Islet precursor cell (in vitro differentiated cells): ENCODE measurements around the gene FKTN.

Source experiments
- DNase-seq: peaks from one replicate; pipeline ENCODE4 v3.0.0-alpha.2; 2018

Gene FKTN

GRCh38 chr9:105633411-105633810, 75.5 kb downstream of the FKTN start:
- no peak for DNase-seq

DNA sequence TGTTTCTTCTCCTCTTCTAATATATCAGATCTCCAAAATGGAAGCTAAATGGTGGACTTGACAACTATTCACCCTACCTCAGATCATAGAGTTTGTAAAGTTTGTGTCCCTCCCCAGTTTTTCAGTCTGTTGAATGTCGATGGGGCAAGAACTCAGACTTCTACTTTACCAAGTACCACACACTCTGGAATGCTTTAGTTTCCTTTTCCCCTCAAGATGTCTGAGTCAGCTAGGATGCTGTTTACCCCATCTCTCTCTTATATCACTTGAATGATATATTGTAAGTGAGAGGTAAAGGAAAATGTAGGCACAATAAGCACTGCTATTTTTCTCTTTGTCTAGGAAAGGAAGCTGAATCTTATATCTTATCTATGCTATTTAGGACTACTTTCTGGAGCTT, 78.4 kb downstream of the FKTN start:
- no peak for DNase-seq

DNA sequence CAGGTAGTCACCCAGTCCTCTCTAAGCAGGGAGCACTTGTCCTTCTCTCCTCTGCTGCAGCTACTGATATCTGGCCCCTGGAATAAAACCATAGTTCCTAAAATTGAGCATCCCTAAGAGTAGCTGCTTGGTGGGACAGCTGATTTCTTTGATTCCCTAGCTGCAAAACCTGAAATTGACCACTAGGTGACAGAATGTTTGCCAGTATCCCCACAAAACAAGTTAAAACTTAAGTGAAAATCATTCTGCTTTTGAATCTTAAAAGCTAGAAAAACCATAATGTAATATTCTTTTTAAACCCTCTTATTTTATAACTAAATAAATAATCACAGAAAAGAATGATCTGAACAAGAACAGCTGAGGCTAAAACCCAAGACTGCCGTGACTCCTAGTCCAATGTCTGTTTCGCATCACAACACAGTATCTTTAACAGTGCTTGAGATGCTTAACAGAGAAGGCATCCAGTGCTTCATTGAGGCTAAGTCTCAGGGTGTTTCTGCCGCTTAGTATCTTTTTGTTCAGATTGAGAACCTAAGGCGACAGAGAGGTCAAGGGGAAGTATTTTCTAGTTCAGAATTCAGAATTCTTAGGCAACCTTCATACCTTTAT, 80.0 kb downstream of the FKTN start:
- DNase-seq: no peak

DNA sequence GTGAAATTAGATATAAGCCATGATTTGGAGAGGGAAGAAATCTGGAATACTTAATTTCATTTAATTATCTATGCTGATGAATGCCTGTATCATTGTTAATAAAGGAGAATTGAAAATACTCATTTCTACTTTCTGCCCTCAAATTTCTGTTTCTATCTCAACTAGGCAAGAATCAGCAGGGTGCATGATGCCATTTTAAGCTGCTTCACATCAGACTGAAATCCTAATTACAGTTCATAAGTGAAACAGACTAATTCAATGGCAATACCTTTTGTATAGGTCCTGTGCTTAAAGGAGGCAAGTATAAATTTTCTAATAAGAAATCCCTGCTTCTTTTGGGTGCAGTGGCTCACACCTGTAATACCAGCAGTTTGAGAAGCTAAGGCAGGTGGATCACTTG, 82.0 kb downstream of the FKTN start:
- no peak for DNase-seq

GRCh38 chr9:105643795-105644194, 85.9 kb downstream of the FKTN start:
- no peak for DNase-seq

- DNase-seq: no peak
Measured at GRCh38 chr9:105646879-105647594, 89.1 kb downstream of the FKTN start.

DNA sequence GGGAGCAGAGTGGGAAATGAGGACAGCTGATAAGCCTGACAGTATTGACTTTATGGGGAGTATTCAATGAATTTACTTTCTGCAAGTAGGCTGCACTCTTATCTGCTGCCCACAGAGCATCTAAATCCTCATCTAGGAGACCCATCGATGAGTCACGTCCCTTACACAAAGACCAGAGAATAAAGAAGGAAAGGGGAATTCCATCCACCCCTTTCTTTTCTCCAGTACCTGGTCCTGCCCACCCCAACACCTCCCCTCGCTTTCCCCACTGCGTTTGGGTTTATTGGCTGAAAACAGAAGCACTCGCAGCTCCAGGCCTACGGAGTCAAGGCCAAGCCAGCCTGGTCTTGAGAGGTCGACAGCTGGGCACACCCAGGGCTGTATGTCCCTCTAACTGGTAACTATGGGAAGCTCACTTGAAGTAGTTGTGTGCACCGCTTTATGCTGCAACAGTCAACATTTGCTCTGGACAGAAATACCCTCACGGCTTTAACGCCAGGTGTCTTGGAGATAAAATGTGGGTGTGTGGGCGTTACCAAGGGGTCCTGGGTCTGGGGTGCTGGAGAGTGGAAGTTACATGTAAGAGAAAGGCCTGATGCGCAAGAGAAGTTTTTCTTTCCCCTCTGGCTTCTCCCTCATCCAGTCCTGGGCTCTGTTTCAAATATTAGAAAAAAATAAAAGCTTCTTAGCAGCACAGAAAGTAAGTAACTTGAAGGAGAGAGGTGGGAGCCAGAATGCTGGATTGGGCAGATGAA, 89.8 kb downstream of the FKTN start:
- DNase-seq: peak; percentile 69

- no peak for DNase-seq
Measured at GRCh38 chr9:105651806-105652205, 93.9 kb downstream of the FKTN start.

DNA sequence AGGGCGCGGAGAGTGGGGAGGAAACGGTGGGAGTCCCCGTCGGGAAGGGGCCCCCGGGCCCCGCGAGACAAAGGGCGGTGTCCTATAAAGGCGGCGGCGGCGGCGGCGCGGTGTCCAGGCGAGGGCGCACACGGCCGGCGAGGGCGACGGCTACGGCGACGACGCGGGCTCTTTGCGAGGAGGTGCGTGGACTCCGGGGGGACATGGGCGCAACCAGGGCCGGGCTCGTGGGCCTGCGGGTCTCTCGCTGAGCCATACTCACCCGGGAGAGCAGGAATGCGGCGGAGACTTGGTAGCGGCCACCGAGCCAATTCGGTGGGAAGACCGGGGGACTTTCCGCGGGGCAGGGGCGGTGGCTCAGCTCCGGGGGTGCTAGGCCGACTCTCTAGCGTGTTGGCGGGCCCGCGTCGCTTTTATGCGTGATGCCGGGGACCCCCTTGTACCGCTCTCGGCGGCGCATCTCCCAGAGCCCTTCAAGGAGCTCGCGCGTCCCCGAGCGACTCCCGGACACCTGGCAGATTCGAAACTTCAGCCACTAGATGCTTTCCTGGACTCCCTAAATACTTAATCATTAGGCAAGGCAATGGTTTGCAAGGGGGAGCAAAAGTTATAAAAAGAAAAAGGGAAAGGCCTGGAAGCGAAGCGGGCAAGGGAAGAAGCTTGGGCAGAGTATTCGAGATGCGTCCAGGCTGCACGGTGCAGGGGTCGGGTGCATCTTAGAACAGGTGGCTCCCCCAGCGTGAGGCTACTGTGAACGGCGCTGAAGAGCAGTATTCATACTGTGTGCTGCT, 98.4 kb downstream of the FKTN start:
- peak; percentile 61 for DNase-seq

GRCh38 chr9:105658351-105658750, 100.4 kb downstream of the FKTN start:
- DNase-seq: no peak

DNA sequence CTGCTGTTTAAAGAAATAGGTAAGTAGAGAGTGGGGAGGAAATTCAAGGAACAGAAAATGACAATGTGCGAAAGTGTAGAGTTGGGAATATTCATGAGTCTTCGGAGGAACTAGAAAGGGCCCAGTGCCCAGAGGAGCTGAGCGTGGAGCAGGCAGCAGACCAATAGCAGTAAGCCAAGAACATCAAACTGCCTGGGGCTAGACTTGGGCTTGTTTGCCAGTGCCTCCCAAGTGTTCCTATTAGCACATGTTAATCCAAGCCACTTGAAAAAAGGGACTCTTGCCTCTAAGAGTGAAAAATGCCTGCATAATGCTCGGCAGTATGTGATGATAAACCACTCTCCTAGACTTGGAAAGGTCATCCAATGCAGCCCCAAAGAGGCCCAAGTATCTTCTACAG, 103.1 kb downstream of the FKTN start:
- no peak for DNase-seq

DNA sequence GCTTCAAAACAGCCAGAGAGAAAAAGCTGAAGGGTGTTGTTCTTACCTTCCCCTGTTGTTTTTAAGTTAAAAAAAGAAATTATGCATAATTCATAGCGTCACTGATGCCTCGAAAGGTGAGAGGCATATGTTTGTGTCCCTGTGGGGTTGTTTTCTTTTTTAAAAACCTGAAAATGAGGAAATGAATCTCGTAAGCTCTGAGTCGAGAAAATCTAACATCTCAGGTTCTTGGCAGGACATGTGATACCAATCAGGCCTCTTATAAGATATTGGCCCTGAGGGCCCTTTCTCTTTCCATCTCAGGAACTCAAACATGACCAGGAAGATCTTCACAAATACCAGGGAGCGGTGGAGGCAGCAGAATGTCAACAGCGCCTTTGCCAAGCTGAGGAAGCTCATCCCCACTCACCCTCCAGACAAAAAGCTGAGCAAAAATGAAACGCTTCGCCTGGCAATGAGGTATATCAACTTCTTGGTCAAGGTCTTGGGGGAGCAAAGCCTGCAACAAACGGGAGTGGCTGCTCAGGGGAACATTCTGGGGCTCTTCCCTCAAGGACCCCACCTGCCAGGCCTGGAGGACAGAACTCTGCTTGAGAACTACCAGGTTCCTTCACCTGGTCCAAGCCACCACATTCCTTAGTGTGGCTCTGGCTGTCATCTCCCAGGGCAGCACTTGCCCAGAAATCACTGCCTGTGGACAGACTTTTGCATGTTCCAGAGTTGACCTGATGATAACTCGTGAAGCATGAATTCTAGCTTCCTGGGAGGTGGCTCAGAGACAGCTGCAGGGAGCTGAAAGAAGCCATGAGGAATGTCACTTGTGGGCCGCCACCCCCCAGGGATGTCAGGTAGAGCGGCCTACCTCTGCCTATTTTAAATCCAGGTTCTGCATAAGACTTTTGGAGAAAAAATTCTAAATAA, 104.5 kb downstream of the FKTN start, which contains the start of gene TAL2:
Gene TAL2 (plus strand): TSS at position 274 of the 921 bp plus-strand sequence. CDS start 40 bp downstream, at position 314.
- DNase-seq: no peak

DNA sequence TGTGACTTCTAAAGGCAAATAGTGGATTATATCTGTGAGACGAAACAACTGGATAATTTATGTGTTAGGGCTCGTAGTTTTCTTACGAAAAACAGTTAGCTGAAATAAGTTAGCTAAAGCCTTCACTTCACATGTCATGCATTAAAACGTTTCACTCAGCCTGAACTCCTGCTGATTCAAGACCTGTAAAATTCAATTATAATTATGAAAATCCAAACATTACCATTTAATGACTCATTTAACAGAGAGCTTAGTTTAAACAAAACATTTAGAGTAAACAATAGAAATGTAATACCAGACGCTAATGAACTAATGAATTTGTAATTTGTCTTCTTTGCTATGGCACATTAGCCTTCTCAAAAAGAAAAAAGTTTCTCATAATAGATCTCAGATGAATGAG, 106.0 kb downstream of the FKTN start:
- DNase-seq: no peak

DNA sequence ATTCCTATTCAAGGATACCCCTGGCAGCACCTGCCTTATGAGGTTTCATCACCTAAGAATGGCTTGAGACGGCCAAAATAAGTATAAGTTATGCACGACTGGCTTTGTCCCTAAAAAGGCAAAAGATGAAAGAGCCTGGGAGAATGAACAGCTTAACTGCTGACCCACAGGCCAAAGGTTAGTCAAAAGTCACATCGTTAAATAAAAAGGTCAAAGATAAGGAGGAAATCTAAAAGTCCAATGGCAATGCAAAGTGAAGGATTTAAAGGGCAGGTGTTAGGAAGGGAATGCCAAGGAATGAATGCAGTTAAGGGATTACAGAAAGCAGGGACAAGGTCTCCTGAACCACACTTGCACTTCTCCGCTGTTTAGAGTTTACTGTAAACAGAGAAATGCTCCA, 109.9 kb downstream of the FKTN start:
- no peak for DNase-seq

DNA sequence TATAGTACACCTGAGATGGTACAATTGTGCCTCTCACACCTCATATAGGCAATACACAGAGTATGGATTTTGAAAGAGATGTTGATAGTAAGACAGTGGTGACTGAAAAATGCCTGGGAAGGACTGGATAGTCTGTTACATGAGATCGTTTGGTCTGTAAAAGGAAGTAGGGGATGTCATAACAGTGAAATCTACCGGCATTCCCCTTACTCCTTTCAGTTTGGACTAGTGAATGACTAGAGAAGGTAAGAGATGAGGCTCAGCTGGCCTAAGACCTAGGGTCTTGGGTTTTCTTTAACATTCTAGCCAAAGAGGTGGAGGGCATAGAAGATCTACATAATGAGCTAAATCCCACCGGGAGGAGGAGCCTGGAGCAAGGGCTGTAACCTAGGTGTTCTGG, 112.4 kb downstream of the FKTN start:
- DNase-seq: no peak

GRCh38 chr9:105670775-105671174, 112.8 kb downstream of the FKTN start:
- no peak for DNase-seq

DNA sequence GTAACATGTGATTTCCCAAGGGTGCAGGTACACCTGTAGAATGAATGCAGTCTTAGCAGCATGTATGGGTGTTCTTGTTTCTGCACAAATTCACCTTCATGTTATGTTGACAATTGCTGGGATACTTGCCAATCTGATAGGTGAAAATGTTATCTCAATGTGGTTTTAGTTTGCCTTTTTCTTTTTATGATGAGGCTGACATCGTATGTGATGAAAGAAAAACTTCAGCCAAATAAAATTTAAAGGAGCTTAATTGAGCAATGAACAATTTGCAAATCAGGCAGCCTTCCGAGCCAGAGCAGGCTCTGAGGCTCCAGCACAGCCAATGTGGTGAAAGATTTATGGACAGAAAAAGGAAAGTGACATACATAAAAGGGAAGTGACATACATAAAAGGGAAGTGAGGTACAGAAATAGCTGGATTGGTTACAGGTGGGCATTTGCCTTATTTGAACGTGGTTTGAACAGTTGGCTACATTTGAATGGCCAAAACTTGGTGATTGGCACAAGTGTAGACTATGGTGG, 114.8 kb downstream of the FKTN start:
- DNase-seq: no peak

GRCh38 chr9:105673850-105674387, 116.0 kb downstream of the FKTN start:
- DNase-seq: no peak

DNA sequence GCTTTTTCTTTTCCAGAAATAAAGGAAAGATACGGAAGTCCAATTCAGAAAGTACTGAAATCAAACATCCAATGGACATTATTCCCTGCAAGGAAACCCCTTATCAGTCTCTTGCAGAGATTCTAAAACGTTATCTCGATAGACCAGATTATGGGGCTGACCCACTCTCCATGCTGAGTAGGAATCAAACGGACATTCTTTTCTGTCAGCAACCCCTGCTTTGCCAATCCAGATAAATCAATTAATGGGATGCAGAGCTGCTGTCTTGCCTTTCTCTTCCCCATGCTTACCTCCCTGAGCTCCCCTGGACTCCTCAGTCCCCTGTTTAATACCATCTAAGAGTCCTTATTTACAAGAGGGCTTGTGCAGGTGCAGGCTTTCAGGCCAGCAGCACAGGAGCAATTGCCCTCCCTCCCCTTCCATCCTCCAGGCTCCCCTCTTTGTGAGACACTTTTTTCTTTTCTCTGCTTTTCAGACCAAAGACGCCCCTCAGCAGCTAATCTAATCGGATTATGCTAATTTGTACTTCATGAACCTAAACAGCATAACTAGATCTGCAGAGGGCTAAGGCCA, 118.5 kb downstream of the FKTN start:
- DNase-seq: no peak

- no peak for DNase-seq
Measured at GRCh38 chr9:105678163-105678562, 120.2 kb downstream of the FKTN start.

DNA sequence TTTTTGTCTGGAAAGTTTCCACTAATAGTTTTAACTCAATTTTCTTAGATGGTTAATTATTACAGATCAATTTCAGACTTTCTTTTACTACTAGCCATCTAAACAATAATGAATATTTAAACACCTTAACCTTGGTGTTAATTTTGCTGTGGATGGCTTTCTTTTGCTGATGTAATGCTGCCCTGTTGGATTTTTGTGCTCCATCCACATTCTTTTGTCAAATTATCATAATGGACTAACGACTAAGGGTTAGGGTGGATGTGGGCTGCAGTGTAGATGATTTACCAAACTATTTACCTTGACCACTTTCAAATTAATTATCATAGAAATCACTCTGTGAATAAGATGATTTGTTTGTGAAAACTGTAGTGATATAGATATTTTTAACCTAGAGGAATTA, 120.8 kb downstream of the FKTN start:
- no peak for DNase-seq
